ENCODE results near the gene IFT122.

DNA sequence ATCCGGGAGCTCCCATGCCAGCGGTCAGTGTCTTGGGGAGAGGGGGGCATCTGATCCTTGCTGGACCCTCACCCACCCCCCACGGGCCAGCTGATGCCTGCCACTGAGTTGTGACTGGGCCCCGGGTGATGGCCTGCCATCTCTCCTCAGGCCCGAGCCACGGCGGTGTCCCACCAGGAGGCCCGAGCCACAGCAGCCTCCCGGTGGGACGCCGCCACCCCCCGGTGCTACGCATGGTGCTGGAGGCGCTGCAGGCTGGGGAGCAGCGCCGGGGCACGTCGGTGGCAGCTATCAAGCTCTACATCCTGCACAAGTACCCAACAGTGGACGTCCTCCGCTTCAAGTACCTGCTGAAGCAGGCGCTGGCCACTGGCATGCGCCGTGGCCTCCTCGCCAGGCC, 107.2 kb downstream of the IFT122 start:
- TF ChIP-seq, protein P1, sequence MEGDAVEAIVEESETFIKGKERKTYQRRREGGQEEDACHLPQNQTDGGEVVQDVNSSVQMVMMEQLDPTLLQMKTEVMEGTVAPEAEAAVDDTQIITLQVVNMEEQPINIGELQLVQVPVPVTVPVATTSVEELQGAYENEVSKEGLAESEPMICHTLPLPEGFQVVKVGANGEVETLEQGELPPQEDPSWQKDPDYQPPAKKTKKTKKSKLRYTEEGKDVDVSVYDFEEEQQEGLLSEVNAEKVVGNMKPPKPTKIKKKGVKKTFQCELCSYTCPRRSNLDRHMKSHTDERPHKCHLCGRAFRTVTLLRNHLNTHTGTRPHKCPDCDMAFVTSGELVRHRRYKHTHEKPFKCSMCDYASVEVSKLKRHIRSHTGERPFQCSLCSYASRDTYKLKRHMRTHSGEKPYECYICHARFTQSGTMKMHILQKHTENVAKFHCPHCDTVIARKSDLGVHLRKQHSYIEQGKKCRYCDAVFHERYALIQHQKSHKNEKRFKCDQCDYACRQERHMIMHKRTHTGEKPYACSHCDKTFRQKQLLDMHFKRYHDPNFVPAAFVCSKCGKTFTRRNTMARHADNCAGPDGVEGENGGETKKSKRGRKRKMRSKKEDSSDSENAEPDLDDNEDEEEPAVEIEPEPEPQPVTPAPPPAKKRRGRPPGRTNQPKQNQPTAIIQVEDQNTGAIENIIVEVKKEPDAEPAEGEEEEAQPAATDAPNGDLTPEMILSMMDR (conservative IDR thresholded peaks at IDR 0.05; ENCODE audit: low read length) = no peak
- TF ChIP-seq EZH2phosphoT487 (IDR thresholded peaks at IDR 0.05; ENCODE audit: borderline replicate concordance, low read depth, low read length) = no peak
